ENCODE results near the gene WDR90.

WDR90 gene

DNA sequence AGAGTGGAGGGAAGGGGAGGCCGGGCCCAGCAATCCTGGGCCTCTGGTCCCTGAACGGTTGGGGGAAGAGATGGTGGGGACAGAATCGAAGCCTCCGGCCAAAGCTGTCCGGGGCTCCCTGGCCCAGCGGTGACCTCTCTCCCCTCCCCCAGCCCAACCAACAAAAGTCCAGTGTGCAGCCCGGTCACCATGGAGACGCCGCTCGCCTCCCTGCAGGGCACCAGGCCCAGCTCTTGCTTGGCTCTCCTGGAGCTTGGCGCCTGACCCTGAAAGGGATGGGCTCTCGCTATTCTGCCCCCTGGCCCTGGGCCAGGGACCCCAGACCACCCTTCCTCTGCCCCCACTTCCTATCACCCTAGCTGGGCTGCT lies 67.0 kb downstream of the WDR90 start:
- no peaks in the 10 kb centered on the region for H3K27me3 ChIP-seq
- TF ChIP-seq, protein P1, sequence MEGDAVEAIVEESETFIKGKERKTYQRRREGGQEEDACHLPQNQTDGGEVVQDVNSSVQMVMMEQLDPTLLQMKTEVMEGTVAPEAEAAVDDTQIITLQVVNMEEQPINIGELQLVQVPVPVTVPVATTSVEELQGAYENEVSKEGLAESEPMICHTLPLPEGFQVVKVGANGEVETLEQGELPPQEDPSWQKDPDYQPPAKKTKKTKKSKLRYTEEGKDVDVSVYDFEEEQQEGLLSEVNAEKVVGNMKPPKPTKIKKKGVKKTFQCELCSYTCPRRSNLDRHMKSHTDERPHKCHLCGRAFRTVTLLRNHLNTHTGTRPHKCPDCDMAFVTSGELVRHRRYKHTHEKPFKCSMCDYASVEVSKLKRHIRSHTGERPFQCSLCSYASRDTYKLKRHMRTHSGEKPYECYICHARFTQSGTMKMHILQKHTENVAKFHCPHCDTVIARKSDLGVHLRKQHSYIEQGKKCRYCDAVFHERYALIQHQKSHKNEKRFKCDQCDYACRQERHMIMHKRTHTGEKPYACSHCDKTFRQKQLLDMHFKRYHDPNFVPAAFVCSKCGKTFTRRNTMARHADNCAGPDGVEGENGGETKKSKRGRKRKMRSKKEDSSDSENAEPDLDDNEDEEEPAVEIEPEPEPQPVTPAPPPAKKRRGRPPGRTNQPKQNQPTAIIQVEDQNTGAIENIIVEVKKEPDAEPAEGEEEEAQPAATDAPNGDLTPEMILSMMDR (IDR thresholded peaks at IDR 0.05; ENCODE audit: low read depth, low read length), result no peak
- peak overlapping the region; percentile 60 for H3K4me3 ChIP-seq (ENCODE audit: low read depth, low read length)
- peak; percentile 70 for DNase-seq
- H3K9me3 ChIP-seq, result no peaks in the 10 kb centered on the region
- peaks cover 22% of the 10 kb centered on the region for H3K4me1 ChIP-seq
- H3K36me3 ChIP-seq, result peaks cover 5% of the 10 kb centered on the region

DNA sequence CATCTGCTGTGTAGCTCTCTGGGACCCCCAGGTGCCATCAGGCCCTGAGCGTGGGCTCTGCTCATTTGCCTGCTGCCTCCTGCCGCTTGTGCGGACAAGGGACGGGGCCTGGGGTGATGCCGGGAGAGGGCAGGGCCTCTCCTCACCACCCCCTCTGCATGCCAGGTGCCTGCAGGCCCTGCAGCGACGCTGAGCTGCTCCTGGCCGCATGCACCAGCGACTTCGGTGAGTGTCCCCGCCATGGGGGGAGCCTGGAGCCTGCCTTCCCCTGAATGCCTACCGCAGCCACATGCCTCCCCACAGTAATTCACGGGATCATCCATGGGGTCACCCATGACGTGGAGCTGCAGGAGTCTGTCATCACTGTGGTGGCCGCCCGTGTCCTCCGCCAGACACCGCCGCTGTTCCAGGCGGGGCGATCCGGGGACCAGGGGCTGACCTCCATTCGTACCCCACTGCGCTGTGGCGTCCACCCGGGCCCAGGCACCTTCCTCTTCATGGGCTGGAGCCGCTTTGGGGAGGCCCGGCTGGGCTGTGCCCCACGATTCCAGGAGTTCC lies 67.7 kb downstream of the WDR90 start:
- H3K9me3 ChIP-seq, result no peaks in the 10 kb centered on the region
- H3K4me3 ChIP-seq (ENCODE audit: low read depth, low read length), result peak overlapping the region; percentile 60
- peaks cover 9% of the 10 kb centered on the region for H3K36me3 ChIP-seq
- DNase-seq, result no peak
- TF ChIP-seq, protein P1 (IDR thresholded peaks at IDR 0.05; ENCODE audit: low read depth, low read length), result no peak
- H3K4me1 ChIP-seq, result peaks cover 21% of the 10 kb centered on the region
- no peaks in the 10 kb centered on the region for H3K27me3 ChIP-seq
